Measurements from ENCODE around the gene NDUFAF8. TPM values are rescaled to one million over a fixed set of nuclear protein-coding genes. Genes with fewer than 3 reads are reported as not detected.

NDUFAF8 gene
- total RNA-seq, 4 donors from 2014 or later, result 28.7 to 56.7 (median 37.5) TPM

- no peak for ATAC-seq (ENCODE audit: low FRiP score)
- no peak for DNase-seq (ENCODE audit: low spot score)
- no peak for TF ChIP-seq CTCF (IDR thresholded peaks at IDR 0.05)
Observed at GRCh38 chr17:81208651-81209050, 30.5 kb upstream of the NDUFAF8 start.

- DNase-seq (ENCODE audit: low spot score) (no peak), ATAC-seq (ENCODE audit: low FRiP score) (no peak)
- no peak for TF ChIP-seq CTCF (IDR thresholded peaks at IDR 0.05)
Observed at GRCh38 chr17:81209141-81209540, 30.0 kb upstream of the NDUFAF8 start.

DNA sequence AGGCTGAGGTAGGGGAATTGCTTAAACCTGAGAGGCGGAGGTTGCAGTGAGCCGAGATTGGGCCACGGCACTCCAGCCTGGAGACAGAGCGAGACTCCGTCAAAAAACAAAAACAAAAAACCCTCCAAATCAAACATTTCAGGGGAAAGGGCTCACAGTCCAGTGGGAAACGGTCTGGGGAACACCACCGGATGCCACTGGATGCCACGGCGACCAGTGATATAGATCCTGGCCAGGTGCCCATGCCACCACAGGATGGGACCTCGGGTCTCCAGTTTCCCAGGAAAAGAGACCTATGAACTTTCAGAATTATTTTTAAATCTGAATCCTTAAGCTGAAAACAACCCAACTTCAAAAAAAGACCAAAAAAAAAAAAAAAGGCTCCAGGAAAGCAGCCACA is 28.7 kb upstream of the NDUFAF8 start:
- DNase-seq (ENCODE audit: low spot score) (no peak), ATAC-seq (ENCODE audit: low FRiP score) (no peak)
- no peak for TF ChIP-seq CTCF (IDR thresholded peaks at IDR 0.05)

- DNase-seq (ENCODE audit: low spot score), result no peak
- no peak for TF ChIP-seq CTCF (IDR thresholded peaks at IDR 0.05)
- no peak for ATAC-seq (ENCODE audit: low FRiP score)
Observed at GRCh38 chr17:81210868-81211267, 28.2 kb upstream of the NDUFAF8 start.

GRCh38 chr17:81212365-81212764 is 26.8 kb upstream of the NDUFAF8 start:
- DNase-seq (ENCODE audit: low spot score), result no peak
- no peak for TF ChIP-seq CTCF (IDR thresholded peaks at IDR 0.05)

GRCh38 chr17:81213978-81214377 is 25.1 kb upstream of the NDUFAF8 start:
- TF ChIP-seq CTCF (IDR thresholded peaks at IDR 0.05), result no peak
- no peak for DNase-seq (ENCODE audit: low spot score)
- no peak for ATAC-seq (ENCODE audit: low FRiP score)

More at GRCh38 chr17:81212365-81212764, 26.8 kb upstream of the NDUFAF8 start:
- ATAC-seq (ENCODE audit: low FRiP score), result no peak

GRCh38 chr17:81217491-81217890 is 21.6 kb upstream of the NDUFAF8 start:
- no peak for TF ChIP-seq CTCF (IDR thresholded peaks at IDR 0.05)
- no peak for DNase-seq (ENCODE audit: low spot score)
- ATAC-seq (ENCODE audit: low FRiP score), result no peak

Measured in omental fat pad (tissue), 4 donors.